GM19397 (cell line): ENCODE measurements around the gene AIFM3.

Experiments used
- ATAC-seq: cut with Tn5 transposase; IDR thresholded peaks from one replicate; pipeline ENCODE4 v1.9.1; 2021; ENCODE audit warnings: mild to moderate bottlenecking, moderate library complexity; ENCODE audit not compliant: unreplicated experiment

Gene AIFM3

DNA sequence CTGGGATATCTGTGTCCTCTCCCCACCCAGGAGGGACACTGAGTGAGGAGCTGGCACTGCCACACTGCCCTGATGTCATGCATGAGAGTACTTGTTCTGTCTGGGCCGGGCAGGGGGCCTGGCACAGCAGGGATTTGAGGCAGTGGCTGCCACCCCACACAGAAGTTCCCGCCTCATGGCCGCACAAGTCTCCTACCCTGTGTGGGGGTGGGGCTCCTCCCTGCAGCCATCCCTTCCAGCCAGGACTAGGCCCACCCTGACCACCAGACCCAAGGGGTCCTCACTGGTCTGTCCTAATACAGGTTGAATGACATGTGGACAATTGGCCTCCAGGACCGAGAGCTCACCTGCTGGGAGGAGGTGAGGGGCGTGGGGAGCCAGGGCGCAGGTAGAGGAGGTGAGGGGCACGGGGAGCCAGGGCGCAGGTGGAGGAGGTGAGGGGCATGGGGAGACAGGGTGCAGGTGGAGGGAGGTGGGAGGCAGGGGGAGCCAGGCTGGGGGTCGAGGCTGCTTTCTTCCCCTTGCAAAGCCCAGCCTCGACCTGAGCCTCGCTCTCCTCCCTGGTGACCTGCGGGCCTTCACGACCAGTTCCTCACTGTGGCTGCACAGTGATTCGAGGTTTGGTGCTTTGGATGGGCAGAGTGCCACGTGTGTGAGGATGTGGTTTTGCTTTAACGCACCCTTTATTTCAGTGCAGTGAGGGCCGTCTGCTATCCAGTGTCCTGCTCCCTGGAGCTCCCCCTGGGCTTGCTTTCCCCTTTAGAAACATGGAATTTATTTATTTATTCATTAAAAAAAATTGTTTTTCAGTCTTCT, 22.5 kb downstream of the AIFM3 start:
- ATAC-seq, result no peak

DNA sequence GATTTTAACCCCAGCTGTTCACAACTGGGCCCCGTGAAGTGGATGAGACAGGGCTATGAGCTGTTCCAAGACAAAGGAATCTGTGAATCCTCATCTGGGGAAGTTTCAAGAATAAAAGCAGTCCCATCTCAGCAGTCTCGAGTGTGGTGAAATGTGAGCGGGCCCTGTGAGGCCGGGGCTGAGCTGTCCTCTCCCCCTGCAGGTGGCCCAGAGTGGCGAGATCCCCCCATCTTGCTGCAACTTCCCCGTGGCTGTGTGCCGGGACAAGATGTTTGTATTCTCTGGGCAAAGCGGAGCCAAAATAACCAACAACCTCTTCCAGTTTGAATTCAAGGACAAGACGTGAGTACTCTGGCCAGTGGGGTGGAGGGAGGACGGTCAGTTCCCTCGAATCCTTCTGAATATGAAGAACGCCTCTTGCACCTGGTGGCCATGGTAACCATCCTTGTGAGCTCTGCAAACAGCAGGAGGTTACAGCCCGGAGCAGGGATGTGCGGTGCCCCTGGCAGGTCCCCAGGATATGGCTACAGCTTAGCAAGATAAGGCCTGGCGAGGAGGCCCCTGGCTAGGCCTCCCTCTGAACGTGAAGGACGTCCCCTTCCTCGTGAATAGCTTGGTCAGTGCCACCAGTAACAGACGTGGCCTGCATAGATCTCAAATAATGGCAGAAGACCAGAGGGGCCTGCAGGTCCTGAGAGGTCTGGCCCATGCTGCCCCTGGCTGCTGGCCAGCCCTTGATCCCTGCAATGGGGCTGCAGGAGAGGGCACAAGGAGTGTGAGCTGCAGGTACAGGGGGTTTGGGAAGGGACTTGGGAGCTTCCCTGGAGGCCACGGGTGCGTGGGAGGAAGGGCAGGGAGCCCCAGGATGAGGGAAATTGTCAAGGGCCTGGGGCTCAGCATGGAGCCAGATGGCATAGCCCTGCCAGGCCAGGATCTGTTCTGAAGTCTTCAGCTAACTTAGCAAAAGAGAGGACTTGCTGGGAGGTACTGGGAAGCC, 23.4 kb downstream of the AIFM3 start:
- ATAC-seq, result no peak

DNA sequence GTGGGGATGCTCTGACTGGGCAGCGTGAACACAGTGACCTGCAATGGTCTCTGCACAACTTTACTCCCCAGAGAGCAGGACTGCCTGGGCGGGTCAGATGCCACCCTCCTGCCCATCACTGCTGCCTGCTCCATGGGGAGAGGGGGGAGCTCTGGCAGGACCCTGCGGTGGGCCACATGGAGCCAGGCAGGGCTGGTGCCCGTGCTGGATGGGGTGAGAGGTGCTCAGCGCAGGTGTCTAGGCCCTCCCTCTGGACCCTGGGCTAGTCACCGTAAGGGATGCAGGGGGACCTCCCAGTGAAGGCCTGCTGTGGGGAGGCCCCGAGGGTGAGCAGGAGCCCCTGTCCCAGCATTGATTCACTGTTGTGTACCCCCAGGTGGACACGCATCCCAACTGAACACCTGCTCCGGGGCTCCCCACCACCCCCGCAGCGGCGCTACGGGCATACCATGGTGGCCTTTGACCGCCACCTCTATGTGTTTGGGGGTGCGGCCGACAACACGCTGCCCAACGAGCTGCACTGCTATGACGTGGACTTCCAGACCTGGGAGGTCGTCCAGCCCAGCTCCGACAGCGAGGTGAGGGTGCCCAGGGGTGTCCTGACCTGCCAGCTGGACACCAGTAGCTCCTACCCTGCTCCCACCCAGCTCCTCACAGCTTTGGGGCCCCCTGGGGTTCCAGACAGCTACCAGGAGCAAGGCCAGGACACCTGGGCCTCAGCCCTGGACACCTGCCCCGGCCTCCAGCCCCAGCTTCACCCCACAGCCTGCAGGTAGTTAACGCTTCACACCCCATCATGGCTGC, 24.4 kb downstream of the AIFM3 start:
- no peak for ATAC-seq

DNA sequence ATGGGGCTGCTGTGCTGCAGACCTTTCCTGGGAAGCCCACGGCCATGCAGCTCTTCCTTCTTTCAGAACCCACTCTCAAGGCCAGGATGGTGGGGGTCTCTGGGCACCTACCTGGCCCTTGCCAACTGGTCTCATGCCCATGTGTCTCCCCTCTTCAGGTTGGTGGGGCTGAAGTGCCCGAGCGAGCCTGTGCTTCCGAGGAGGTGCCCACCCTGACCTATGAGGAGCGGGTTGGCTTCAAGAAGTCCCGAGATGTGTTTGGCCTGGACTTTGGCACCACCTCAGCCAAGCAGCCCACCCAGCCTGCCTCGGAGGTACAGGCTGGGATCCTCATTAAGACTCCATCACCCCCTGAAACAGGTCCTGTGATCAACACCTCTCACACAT, 25.0 kb downstream of the AIFM3 start:
- no peak for ATAC-seq

DNA sequence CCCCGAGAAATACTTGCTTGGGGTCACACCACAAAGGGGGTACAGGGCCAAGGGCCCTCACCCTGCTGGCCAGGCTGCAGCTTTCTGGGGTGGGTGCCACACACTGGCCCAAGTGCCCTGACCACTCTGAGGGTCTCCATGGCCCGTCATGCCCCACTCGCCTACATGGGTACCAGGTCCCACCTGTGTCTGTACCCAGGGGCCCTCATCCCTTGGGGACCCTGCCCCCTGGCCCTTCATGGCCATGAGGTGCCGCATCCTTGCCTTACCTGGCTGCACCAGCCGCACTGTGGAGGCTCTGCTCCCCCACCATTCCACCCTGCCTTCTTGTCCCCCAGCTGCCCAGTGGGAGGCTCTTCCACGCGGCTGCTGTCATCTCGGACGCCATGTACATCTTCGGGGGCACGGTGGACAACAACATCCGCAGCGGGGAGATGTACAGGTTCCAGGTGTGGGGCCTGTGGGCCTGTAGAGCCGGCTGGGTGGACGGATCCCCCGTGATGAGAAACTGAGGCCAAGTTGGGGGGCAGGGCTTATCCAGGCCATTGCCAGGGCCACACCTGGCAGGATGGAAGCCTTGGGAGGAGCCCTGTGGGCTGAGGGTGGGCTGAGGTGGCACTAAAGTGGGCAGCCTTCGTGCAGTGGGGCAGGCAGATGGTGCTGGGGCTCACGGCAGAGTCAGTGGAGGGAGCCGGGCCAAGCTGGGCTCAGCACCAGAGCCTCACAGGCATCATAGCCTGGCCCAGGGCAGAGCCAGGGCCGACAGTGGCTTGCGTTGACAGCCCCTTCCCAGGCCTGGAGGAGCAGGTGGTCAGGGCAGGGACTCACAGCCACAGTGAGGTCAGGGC, 25.6 kb downstream of the AIFM3 start:
- ATAC-seq, result no peak

DNA sequence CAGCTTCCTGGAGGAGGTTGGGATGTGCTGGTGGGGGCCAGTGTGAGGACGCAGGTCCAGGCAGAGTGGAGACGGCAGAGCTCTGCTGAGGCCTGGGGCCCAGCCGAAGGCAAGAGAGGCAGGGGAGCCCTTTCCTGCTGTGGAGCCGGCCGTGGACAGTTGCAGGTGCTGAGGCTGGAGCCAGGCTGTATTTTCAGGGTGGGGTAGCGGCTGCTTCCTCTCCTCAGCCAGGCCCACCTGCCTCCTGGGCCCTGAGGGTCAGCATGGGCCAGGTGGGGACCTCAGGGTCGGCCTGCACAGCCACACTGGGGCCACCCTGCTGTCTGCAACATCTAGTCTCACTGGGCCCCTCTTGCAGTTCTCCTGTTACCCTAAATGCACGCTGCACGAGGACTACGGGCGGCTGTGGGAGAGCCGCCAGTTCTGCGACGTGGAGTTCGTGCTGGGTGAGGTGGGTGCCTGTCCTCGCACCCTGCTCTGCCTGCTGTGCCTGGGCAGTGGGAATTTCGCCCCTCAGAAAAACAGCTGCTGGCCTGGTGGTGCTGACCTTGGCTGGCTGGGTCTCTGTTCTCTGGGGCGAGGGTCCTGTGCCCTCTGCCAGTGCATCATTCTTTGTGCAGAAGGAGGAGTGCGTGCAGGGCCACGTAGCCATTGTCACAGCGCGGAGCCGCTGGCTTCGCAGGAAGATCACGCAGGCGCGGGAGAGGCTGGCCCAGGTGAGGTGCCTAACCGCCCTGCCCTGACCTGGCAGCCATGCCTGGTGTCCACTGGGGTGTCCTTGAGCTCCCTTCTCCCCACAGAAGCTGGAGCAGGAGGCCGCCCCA, 26.5 kb downstream of the AIFM3 start:
- ATAC-seq, result no peak

DNA sequence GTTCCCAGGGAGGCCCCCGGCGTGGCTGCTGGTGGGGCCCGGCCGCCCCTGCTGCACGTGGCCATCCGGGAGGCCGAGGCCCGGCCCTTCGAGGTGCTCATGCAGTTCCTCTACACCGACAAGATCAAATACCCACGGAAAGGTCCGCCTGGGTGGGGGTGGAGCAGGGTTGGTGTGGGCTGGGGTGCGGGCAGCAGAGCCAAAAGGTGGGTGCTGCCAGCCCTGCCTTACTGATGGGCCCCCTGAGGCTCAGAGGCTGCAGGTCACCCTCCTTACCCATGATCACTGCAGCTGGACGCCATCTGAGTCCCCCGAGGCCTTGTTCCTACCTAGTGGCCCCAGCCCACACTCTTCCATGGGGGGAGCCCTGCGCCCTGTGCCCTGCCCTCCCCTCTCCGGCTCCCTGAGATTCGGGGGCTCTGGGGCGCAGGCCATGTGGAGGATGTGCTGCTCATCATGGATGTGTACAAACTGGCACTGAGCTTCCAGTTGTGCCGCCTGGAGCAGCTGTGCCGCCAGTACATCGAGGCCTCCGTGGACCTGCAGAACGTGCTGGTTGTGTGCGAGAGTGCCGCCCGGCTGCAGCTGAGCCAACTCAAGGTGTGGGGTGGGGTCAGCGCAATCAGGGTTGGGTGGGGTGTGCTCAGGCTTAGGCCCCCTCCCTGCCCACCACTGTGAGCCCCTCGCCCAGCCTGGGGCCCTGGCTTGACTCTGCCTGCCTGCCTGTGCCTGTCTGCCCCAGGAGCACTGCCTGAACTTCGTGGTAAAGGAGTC, 27.3 kb downstream of the AIFM3 start:
- no peak for ATAC-seq

DNA sequence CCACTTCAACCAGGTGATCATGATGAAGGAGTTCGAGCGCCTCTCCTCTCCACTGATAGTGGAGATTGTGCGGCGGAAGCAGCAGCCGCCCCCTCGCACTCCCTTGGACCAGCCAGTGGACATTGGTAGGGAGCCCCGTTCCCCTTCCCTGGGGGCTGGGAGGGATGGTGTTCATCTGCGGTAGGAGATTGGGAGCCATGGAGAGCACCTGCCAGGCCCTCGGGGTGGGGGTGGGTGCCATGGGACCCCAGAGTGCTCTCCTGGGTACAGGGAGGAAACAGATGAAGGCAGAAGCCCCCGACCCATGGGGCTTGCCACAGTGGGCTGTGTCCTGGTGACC, 27.8 kb downstream of the AIFM3 start:
- no peak for ATAC-seq

DNA sequence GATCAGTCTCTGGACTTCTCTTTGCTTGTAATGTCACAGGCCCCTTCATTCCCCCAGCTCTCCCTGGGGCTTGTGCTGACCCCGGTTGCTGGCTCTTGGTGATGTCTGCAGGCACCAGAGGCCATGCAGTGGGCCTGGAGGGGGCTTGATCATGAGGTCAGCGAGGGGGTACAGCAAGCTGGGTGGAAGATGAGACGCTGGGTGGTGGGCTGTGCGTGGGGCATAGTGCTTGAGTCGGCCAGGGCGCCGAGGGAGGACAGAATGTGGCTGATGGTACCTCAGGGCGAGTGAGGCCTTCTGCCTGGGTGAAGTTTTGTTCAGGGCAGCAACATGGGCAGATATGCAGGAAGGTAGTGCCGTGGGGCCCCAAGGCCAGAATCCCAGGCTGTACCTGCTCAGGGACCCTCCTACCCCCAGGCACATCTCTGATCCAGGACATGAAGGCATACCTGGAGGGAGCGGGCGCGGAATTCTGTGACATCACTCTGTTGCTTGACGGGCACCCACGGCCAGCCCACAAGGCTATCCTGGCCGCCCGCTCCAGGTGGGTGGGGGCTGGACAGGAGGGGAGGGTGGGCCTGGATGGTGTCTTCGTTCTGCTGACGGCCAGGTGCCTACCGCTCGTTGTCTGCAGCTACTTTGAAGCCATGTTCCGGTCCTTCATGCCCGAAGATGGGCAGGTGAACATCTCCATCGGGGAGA, 28.4 kb downstream of the AIFM3 start:
- no peak for ATAC-seq

DNA sequence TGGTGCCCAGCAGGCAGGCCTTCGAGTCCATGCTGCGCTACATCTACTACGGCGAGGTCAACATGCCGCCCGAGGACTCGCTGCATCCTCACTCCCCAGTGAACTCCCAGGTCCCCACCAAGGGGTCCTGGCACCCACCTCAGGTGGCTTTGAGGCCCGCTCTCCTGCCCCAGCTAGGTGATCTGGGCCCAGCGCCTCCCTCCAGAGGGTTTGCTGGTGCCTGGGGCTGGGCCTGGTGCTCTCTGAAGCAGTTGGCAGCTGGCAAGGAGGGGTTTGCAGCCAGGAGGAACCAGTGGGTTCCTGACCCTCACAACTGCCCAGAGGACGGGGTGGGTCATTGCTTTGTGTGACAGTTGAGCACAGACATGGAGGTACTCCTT, 29.0 kb downstream of the AIFM3 start:
- no peak for ATAC-seq

DNA sequence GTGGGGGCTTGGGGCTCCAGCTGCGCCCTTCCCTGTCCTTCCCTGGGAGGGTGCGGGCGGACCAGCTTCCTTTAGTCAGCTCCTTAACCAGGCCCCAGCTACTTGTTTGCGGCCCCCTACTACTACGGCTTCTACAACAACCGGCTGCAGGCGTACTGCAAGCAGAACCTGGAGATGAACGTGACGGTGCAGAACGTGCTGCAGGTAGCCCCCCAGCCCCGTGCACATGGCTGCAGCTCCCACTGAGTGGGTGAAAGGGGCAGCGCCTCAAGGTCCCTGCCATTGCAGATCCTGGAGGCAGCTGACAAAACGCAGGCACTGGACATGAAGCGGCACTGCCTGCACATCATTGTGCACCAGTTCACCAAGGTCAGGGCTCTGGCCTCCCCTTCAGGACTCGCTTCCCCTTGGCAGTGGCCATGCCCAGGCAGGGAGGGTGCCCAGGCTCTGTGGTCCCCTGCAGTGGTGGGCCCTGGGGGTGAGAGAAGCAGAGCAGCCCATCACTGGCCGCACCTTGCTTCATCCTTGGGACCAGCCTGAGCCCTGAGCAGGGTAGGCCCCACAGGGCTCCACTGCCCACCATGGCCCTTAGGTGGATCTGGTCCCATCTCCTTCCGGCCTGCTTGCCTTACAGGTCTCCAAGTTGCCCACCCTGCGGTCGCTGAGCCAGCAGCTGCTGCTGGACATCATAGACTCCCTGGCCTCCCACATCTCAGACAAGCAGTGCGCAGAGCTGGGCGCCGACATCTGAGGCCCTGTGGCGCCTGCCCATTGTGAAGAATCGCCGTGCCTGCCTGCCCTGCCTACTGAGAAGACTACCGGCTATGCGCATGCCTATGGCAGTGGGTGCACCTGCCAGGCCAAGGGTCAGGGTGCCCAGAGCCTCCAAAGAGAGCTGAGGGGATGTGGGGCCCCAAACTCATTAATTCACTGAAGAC, 29.8 kb downstream of the AIFM3 start:
- no peak for ATAC-seq

DNA sequence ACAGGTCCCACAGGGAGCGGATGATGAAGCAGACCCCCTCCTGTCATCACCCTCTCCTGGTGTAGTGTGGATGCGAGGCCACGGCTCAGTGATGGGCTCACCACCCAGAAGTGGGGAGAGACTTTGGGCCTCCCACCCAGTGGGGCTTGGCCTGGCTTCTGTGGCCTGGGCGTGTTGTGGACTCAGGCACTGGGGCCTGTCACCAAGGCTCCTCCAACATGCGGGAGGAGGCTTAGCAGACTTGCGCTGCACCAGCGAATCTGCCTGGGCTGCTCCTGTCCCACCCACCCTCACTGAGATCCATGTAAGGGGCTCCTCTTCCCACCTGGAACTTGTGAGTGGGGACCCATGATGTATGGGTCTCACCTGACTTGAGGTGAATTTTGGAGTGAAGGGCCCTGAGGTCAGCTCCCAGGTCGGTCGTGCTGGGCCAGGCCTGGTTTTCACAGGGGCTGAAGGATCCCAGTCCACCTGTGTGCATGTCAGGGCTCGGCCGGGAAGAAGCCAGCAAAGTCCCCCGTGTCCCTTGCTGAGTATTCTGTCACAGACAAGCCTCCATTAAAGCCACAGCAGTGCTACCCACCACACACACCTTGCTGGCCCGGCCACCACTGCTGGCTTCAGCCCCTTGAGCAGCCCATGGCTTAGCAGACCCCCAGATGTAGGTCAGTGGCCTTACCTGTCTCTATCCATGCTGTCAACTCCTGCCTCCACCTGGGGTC, 30.6 kb downstream of the AIFM3 start:
- no peak for ATAC-seq

DNA sequence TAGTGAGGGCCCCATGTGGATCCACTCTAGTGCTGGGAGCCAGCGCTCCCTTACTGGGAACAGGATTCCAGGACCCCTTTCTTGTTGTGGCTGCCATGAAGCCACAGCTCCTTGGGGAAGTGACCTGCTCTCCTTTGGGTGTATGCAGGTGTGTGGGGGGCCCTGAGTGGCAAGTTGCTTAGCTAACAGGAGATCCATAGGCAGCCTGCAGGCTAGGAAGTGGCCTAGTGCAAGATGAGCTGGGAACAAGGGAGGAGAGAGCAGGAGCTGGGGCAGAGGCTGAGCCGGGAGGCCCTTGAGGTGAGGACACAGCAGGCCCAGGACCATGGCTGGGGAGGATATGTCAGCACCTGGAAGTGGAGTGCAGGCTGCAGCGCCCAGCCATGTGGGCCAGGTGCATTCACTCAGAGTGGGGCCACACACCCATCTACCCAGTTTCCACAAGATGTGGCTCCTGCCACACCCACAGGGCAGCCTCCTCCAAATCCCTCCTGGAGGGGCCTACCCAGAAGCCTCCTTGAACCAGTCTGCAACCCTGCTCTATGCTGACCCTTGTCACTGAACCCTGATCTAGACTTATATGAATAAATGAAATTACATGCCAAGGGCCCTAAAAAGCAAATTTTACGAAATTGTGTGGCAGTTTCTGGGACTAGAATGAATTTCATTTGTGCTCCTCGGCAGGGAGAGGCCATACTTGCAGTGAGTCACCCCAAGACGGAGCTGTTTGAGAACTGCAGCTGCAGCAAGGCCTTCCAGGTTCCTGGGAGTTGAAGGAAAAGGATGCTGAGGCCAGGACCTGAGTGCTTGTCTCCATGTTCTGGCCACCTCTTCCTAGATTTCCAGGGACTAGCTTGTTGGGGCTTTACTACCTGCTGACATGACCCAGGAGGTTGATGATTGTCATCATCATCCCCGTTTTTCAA, 31.6 kb downstream of the AIFM3 start:
- ATAC-seq, result no peak

DNA sequence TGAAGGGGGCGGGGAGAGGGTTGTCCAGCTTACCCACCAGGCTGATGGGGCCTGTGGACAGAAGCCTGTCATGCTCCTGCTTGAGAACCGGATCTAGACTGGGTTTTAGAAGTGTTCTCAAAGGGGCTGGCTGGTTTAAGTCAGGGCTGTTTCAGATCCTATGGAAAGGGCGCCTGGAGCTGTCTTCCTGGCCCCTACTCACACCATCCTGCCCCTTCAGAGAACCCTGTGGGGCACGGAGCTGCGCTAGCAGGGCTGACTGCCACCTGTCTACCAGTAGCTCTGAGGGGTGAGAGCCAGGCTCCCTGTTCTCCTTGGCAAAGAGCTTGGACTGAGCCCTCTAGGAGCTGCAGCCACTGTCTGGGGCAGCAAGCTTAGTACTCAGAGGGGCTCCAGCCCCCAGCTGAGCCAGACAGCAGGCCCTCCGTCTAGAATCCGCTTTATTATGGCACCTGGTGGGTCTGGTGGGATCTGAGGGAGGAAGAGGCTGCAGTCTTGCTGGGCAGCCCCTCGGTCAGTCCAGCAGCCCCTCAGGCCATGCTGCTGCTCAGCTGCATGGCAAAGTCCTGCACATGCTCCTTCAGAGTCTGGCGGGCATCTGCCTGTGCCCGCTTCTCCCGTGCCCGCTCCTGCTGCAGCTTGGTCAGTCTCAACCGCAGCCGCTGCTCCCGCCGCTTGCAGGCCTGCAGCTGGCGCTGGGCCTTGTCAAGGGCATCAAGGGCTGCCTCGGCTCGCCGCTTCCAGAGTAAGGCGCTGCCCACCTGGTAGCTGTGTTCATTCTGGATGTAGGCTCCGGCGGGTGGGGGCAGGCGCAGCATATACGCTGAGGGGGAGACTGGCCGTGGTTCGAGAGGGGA, 32.5 kb downstream of the AIFM3 start:
- ATAC-seq, result no peak
